CD14-positive monocyte (primary cell): Measurements from ENCODE around the gene RPL19. TPM values are rescaled to one million over a fixed set of nuclear protein-coding genes. Genes with fewer than 3 reads are reported as not detected.
A peak's percentile ranks its signal among the peaks of the same experiment; 100 is the strongest.

Experiments
- DNase-seq, 3 donors: peaks; one replicate each; pipeline ENCODE4 v3.0.0-alpha.2; 2011 to 2022
- H2AFZ ChIP-seq: 2 replicates; pipeline ENCODE4 v1.6.0; 2012; ENCODE audit warnings: mild to moderate bottlenecking, low read depth, low read length, inconsistent platforms; ENCODE audit not compliant: insufficient read depth, poor library complexity, severe bottlenecking
- H3K27ac ChIP-seq, 2 donors: 1 replicate in 1 of 2; 2 replicates in 1 of 2; pipeline ENCODE4 v1.5.1; 2012 to 2013; ENCODE audit warnings: low read length in 2 of 2, control low read depth in 1 of 2, inconsistent platforms in 1 of 2, low read depth in 1 of 2, mild to moderate bottlenecking in 1 of 2
- H3K27me3 ChIP-seq, 2 donors: one replicate each; pipeline versions ENCODE4 v1.6.0 to v1.6.1; 2011 to 2013; ENCODE audit warnings: low read length in 2 of 2; ENCODE audit not compliant: control insufficient read depth in 2 of 2, insufficient read depth in 2 of 2
- H3K36me3 ChIP-seq, 2 donors: replicated peaks in 1 of 2; 1 replicate in 1 of 2; 2 replicates in 1 of 2; pipeline versions ENCODE4 v1.5.1 to v1.6.1; 2012 to 2013; ENCODE audit warnings: low read length in 2 of 2, control low read depth in 1 of 2, inconsistent platforms in 1 of 2, mild to moderate bottlenecking in 1 of 2; ENCODE audit not compliant: insufficient read depth in 2 of 2, control insufficient read depth in 1 of 2
- H3K4me1 ChIP-seq, 2 donors: 1 replicate in 1 of 2; 2 replicates in 1 of 2; pipeline versions ENCODE4 v1.5.1 to v1.6.1; 2012 to 2013; ENCODE audit warnings: low read length in 2 of 2, control low read depth in 1 of 2, inconsistent platforms in 1 of 2, mild to moderate bottlenecking in 1 of 2, moderate library complexity in 1 of 2; ENCODE audit not compliant: insufficient read depth in 2 of 2, control insufficient read depth in 1 of 2
- H3K4me2 ChIP-seq: replicated peaks from 2 replicates; pipeline ENCODE3; 2012; ENCODE audit warnings: low read length, moderate library complexity, mild to moderate bottlenecking; ENCODE audit not compliant: poor library complexity, severe bottlenecking; ENCODE audit errors: extremely low read depth
- H3K4me3 ChIP-seq, 3 experiments: fragments of 200-600 bp in 1 of 3; sonication (generic) in 1 of 3; replicated peaks in 1 of 3; 1 replicate in 2 of 3; 2 replicates in 1 of 3; pipeline ENCODE4 v1.5.1; 2011 to 2013; ENCODE audit warnings: low read length in 3 of 3, mild to moderate bottlenecking in 3 of 3, control low read depth in 2 of 3, low read depth in 2 of 3, inconsistent platforms in 1 of 3, moderate library complexity in 1 of 3
- H3K79me2 ChIP-seq: 2 replicates; pipeline ENCODE4 v1.6.0; 2012; ENCODE audit warnings: mild to moderate bottlenecking, control low read depth, inconsistent platforms, low read length, moderate library complexity; ENCODE audit not compliant: insufficient read depth
- H3K9ac ChIP-seq: 2 replicates; pipeline ENCODE4 v1.6.0; 2017; ENCODE audit warnings: low read length, mild to moderate bottlenecking; ENCODE audit not compliant: insufficient read depth, poor library complexity, severe bottlenecking
- H3K9me3 ChIP-seq, 2 donors: replicated peaks in 1 of 2; 1 replicate in 1 of 2; 2 replicates in 1 of 2; pipeline versions ENCODE4 v1.5.1 to v1.6.1; 2012 to 2013; ENCODE audit warnings: low read length in 2 of 2, control low read depth in 1 of 2; ENCODE audit not compliant: control insufficient read depth in 1 of 2, insufficient read depth in 1 of 2
- H4K20me1 ChIP-seq: 2 replicates; pipeline ENCODE4 v1.6.0; 2012; ENCODE audit warnings: mild to moderate bottlenecking, low read length, control low read depth, moderate library complexity; ENCODE audit not compliant: insufficient read depth
- H3K27ac Mint-ChIP-seq, 7 donors: one replicate each; pipeline ENCODE4 v1.8.0; 2020; ENCODE audit warnings: mild to moderate bottlenecking in 7 of 7, mixed read lengths in 7 of 7, moderate library complexity in 6 of 7, inconsistent platforms in 2 of 7
- H3K27me3 Mint-ChIP-seq, 3 donors: one replicate each; pipeline ENCODE4 v1.8.0; 2021 to 2022; ENCODE audit warnings: low read depth in 3 of 3, mild to moderate bottlenecking in 3 of 3, mixed read lengths in 3 of 3, moderate library complexity in 3 of 3, inconsistent platforms in 1 of 3
- H3K36me3 Mint-ChIP-seq, 2 donors: one replicate each; pipeline ENCODE4 v1.8.0; 2020; ENCODE audit warnings: mixed read lengths in 2 of 2, inconsistent platforms in 1 of 2, mild to moderate bottlenecking in 1 of 2
- H3K4me1 Mint-ChIP-seq: one replicate; pipeline ENCODE4 v1.8.0; 2020; ENCODE audit warnings: mild to moderate bottlenecking, mixed read lengths
- H3K4me3 Mint-ChIP-seq, 2 donors: one replicate each; pipeline ENCODE4 v1.8.0; 2020; ENCODE audit warnings: mild to moderate bottlenecking in 2 of 2, mixed read lengths in 2 of 2, moderate library complexity in 1 of 2
- H3K9me3 Mint-ChIP-seq, 7 donors: one replicate each; pipeline ENCODE4 v1.8.0; 2020 to 2022; ENCODE audit warnings: mixed read lengths in 7 of 7, mild to moderate bottlenecking in 6 of 7, moderate library complexity in 6 of 7, inconsistent platforms in 2 of 7
- WGBS: methylation state at CpG from one replicate; pipeline ENCODE4 v1.1.5; 2013; ENCODE audit warnings: missing lambda C conversion rate; ENCODE audit not compliant: insufficient coverage; 5-methylcytosine and 5-hydroxymethylcytosine counted together
- intact Hi-C, 2 donors: fragments of 100-400 bp; cut with micrococcal nuclease; formaldehyde crosslinking; loops; one replicate each; pipeline versions ENCODE4 v1.15.0 to v1.15.1; 2023
- polyA plus RNA-seq, 3 donors: library from polyadenylated mRNA; depleted of rRNA in 1 of 3; unstranded in 2 of 3; stranded (reverse) in 1 of 3; fragments of 300-500 nt in 2 of 3; fragments of >200 nt in 1 of 3; fragmentation: Illumina TruSeq in 2 of 3; gene quantifications; 1 replicate in 2 of 3; 2 replicates in 1 of 3; pipeline ENCODE4 v1.2.3, GENCODE V29; 2012 to 2021
- TF ChIP-seq, protein P1 (sequence below): fragments of 200-600 bp; IDR thresholded peaks from one replicate; pipeline ENCODE4 v1.8.0; 2022; ENCODE audit warnings: antibody characterized with exemption, mild to moderate bottlenecking

The RPL19 gene
- polyA plus RNA-seq, 3 donors: 1,069 to 1,809 (median 1,232) TPM

DNA sequence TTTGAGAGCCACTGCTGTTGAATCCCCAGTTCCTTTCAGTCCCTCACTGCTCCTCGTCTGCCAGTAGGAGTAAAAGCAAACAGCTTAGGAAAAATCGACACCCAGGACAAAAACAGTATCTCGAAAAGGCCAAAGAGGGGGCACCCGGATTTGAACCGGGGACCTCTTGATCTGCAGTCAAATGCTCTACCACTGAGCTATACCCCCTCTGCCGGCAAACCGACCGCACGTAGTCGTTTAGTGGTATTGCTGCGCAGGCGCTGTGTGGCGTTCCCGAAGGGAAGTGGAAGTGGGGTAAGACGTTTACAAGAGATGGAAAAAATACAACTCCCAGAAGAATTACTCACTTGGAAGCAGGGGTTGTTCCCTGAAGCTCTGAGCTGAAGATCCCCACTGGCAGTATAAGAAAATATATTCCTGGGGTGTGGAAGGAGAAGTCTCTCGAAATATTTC lies 46.5 kb upstream of the RPL19 start:
- 0% methylated on average over 5 of the region's 16 CpGs for WGBS
- Histone ChIP-seq H3K4me1 (peaks cover 32 to 44% of the 10 kb centered on the region in 2 donors), H3K9ac (peak overlapping the region; percentile 63), H3K9me3 (peaks cover 0 to 7% of the 10 kb centered on the region in 2 donors), H3K4me2 (peak overlapping the region; percentile 85), H3K4me3 (peak overlapping the region; percentile 55 to 100 (median 82)), H3K27me3 (peaks cover 23 to 36% of the 10 kb centered on the region in 2 donors), H3K79me2 (no peaks in the 10 kb centered on the region), H2AFZ (peak overlapping the region; percentile 90), H4K20me1 (no peaks in the 10 kb centered on the region), H3K36me3 (no peaks in the 10 kb centered on the region), H3K27ac (peak overlapping the region; percentile 65 to 75)
- Mint-ChIP-seq H3K27me3 (peaks cover 39 to 43% (median 41%) of the 10 kb centered on the region in 3 donors), H3K9me3 (peaks cover 0 to 17% (median 9%) of the 10 kb centered on the region in 7 donors), H3K27ac (peak overlapping the region; percentile 79 to 96 (median 94)), H3K36me3 (peaks cover 3 to 11% of the 10 kb centered on the region in 2 donors), H3K4me1 (peaks cover 39% of the 10 kb centered on the region), H3K4me3 (peak overlapping the region; percentile 99 to 100)
- DNase-seq: peak; percentile 91 to 93 (median 91)
- TF ChIP-seq, protein P1, sequence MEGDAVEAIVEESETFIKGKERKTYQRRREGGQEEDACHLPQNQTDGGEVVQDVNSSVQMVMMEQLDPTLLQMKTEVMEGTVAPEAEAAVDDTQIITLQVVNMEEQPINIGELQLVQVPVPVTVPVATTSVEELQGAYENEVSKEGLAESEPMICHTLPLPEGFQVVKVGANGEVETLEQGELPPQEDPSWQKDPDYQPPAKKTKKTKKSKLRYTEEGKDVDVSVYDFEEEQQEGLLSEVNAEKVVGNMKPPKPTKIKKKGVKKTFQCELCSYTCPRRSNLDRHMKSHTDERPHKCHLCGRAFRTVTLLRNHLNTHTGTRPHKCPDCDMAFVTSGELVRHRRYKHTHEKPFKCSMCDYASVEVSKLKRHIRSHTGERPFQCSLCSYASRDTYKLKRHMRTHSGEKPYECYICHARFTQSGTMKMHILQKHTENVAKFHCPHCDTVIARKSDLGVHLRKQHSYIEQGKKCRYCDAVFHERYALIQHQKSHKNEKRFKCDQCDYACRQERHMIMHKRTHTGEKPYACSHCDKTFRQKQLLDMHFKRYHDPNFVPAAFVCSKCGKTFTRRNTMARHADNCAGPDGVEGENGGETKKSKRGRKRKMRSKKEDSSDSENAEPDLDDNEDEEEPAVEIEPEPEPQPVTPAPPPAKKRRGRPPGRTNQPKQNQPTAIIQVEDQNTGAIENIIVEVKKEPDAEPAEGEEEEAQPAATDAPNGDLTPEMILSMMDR: no peak
- intact Hi-C loops: loop anchor here (5.0 to 10.0 kb wide), 3 partner anchors 171 to 279 kb away; partner anchors contain the start of genes FBXO47 (in 1 of the 2) and LASP1 (in 1 of the 2)

DNA sequence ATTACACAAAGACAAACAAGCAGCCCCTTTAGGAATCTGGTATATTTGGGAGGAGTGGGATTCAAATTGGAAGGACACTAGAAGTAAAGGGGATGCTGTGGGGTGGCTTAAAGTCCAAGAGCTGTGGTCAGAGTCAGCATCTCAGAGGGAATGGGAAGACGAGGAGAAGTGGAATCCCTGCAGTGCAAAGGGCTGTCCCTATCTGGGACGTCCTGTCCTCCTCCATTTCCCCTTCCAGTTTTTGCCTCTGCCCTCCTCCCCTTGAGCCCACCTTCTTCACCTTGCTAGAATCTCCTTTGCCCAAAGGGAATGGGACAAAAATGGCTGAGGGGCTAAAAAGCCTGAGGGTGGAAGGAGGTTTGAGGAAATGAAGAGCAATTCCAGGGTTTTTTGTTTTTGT lies 44.4 kb upstream of the RPL19 start:
- Mint-ChIP-seq H3K27ac (peak overlapping the region in 1 of 7 donors; percentile 28), H3K36me3 (peaks cover 3 to 6% of the 10 kb centered on the region in 2 donors), H3K27me3 (peaks cover 22 to 26% (median 25%) of the 10 kb centered on the region in 3 donors), H3K4me1 (peaks cover 40% of the 10 kb centered on the region), H3K4me3 (no peak overlapping the region), H3K9me3 (peaks cover 0 to 13% (median 3%) of the 10 kb centered on the region in 7 donors)
- intact Hi-C loops: loop anchor here in 1 of 2 donors (10.0 kb wide), 1 partner anchor 281 kb away; the partner anchor contains the start of gene LASP1
- Histone ChIP-seq H3K27me3 (peaks cover 14 to 16% of the 10 kb centered on the region in 2 donors), H3K36me3 (no peaks in the 10 kb centered on the region), H3K4me2 (no peak overlapping the region), H3K9ac (no peak overlapping the region), H3K4me1 (peaks cover 37 to 49% of the 10 kb centered on the region in 2 donors), H3K4me3 (no peak overlapping the region), H2AFZ (no peak overlapping the region), H3K9me3 (peaks cover 0 to 3% of the 10 kb centered on the region in 2 donors), H4K20me1 (no peaks in the 10 kb centered on the region), H3K79me2 (no peaks in the 10 kb centered on the region), H3K27ac (no peak overlapping the region)
- TF ChIP-seq, protein P1: no peak
- no peak for DNase-seq
- no CpG with 5 or more reads among the region's 2 CpGs for WGBS
